Chondrocyte (in vitro differentiated cells): ENCODE measurements around the gene CMIP. TPM values are rescaled to one million over a fixed set of nuclear protein-coding genes. Genes with fewer than 3 reads are reported as not detected.
A peak's percentile ranks its signal among the peaks of the same experiment; 100 is the strongest.

Experiments
- DNase-seq: peaks from one replicate; pipeline ENCODE4 v3.0.0; 2021; ENCODE audit warnings: mixed read lengths, low spot score
- H3K27ac Mint-ChIP-seq: one replicate; pipeline ENCODE4 v1.8.0; 2021; ENCODE audit warnings: mild to moderate bottlenecking, moderate library complexity, mixed read lengths; ENCODE audit not compliant: unreplicated experiment
- H3K27me3 Mint-ChIP-seq: 2 replicates; pipeline ENCODE4 v1.8.0; 2021; ENCODE audit warnings: low read depth, mixed read lengths
- H3K36me3 Mint-ChIP-seq: 2 replicates; pipeline ENCODE4 v1.8.0; 2021; ENCODE audit warnings: low read depth, mixed read lengths
- H3K4me1 Mint-ChIP-seq: 2 replicates; pipeline ENCODE4 v1.8.0; 2021; ENCODE audit warnings: low read depth, mild to moderate bottlenecking, mixed read lengths
- H3K4me3 Mint-ChIP-seq: one replicate; pipeline ENCODE4 v1.8.0; 2021; ENCODE audit warnings: mild to moderate bottlenecking, moderate library complexity, mixed read lengths; ENCODE audit not compliant: unreplicated experiment
- H3K9me3 Mint-ChIP-seq: 2 replicates; pipeline ENCODE4 v1.8.0; 2021; ENCODE audit warnings: low read depth, mixed read lengths
- CTCF ChIP-seq: fragments of 200-600 bp; sonication (generic); IDR thresholded peaks from 2 replicates; pipeline ENCODE4 v1.5.0; 2021; ENCODE audit warnings: antibody characterized with exemption, mild to moderate bottlenecking, moderate library complexity
- total RNA-seq: library from RNA; stranded (reverse); gene quantifications from 3 replicates; pipeline ENCODE4 v1.2.1, GENCODE V29; 2021

The CMIP gene
- total RNA-seq, 1 donor from 2014 or later, result 62.9 TPM

DNA sequence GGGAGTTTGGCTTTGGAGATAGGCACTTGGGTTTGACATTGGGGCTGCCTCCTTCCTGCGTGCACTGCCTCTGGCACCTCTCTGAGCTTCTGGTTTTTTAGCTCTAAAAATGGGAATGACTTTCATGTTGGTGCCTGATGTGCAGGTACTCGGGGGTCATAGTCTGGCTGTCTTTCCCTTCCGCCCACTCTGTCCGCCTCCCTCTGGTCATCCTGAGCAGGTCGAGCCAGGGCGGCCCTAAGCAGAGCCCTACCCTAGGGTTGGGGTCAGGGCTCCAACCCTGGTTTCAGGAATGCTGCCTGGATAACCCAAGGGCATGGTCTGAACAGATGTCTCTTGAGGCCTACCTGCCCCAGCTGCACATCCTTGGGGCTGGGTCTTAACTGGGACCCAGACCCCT is 64.8 kb downstream of the CMIP start:
- peaks cover 33% of the 10 kb centered on the region for H3K4me1 Mint-ChIP-seq
- H3K27me3 Mint-ChIP-seq, result no peaks in the 10 kb centered on the region
- peaks cover 2% of the 10 kb centered on the region for H3K36me3 Mint-ChIP-seq
- no peak overlapping the region for H3K27ac Mint-ChIP-seq
- peak; percentile 53 for DNase-seq
- peaks cover 5% of the 10 kb centered on the region for H3K9me3 Mint-ChIP-seq
- no peak overlapping the region for H3K4me3 Mint-ChIP-seq
- TF ChIP-seq CTCF, result no peak

DNA sequence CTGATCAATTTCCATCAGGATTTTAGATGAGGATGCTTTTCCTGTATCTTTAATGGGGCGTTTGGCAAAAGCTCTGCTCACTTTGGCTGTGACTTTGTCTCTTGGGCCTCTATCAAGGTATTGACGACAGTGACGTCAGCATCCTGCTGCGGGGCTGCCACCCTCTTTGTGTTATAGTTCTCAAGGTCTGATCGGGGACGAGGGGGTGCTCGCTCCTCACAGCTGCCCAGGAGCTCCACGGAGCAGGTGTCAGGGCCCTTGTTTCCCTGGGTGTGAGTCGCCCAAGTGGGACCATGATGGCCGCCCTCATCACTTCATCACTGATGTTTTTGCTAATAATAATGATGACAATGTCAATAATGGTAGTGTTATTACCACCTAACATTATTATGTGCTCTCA is 65.4 kb downstream of the CMIP start:
- H3K4me1 Mint-ChIP-seq, result peaks cover 35% of the 10 kb centered on the region
- H3K27ac Mint-ChIP-seq, result no peak overlapping the region
- no peak for TF ChIP-seq CTCF

GRCh38 chr16:81511371-81511770 is 66.8 kb downstream of the CMIP start:
- Mint-ChIP-seq H3K36me3 (peaks cover 2% of the 10 kb centered on the region), H3K9me3 (peaks cover 5% of the 10 kb centered on the region), H3K4me1 (peaks cover 37% of the 10 kb centered on the region), H3K4me3 (no peak overlapping the region), H3K27me3 (no peaks in the 10 kb centered on the region), H3K27ac (peak overlapping the region; percentile 83)
- TF ChIP-seq CTCF, result no peak
- DNase-seq, result peak; percentile 13

More for the DNA sequence above, 65.4 kb downstream of the CMIP start:
- DNase-seq, result peak; percentile 63
- Mint-ChIP-seq H3K27me3 (no peaks in the 10 kb centered on the region), H3K36me3 (peaks cover 2% of the 10 kb centered on the region), H3K9me3 (peaks cover 5% of the 10 kb centered on the region), H3K4me3 (no peak overlapping the region)

DNA sequence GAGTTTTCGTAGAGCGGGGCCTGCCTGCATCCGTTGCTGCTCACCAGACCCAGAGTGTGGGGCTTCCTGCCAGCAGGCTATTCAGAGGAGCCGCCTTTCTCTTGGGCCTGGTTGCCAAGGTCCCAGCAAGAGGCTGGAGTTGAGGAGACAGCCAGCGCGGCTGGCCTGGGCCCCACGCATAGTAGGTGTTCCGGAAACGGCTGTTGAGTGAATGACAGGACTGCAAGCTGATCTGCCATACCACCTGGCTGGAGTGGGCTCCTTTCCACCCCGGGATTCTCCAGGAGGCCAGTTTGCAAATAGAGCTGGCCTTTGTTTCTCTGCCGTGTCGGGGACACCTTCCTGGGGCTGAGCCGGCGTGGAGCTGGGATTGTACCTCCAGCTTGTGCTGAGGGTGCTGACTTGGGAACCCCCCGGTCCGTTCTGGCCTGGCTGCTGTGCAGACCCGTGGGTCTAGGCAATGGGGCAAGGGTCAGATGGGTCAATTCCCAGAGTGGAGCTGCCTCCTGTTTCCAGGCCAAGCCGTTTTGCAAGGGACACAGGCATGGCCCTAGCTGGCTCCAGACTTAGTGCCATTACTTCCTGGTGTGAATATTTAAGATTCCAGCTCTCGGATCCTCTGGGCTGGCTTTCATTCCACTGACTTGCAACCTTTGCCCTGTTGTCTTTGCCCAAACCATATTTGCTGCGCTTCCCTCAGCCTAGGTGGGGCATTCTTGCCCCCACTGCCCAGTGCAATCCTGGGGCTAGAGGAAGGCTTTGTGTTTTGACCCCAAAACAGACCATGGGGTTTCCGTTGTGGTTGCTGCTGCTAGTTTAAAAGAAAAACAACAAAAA is 68.8 kb downstream of the CMIP start:
- peaks cover 2% of the 10 kb centered on the region for H3K36me3 Mint-ChIP-seq
- TF ChIP-seq CTCF, result no peak
- H3K27ac Mint-ChIP-seq, result peak overlapping the region; percentile 83
- no peak overlapping the region for H3K4me3 Mint-ChIP-seq
- peak; percentile 87 for DNase-seq
- peaks cover 47% of the 10 kb centered on the region for H3K4me1 Mint-ChIP-seq
- no peaks in the 10 kb centered on the region for H3K27me3 Mint-ChIP-seq
- peaks cover 5% of the 10 kb centered on the region for H3K9me3 Mint-ChIP-seq

- DNase-seq, result no peak
- Mint-ChIP-seq H3K36me3 (peaks cover 2% of the 10 kb centered on the region), H3K27ac (peak overlapping the region; percentile 83), H3K4me3 (no peak overlapping the region), H3K27me3 (no peaks in the 10 kb centered on the region), H3K9me3 (peaks cover 5% of the 10 kb centered on the region), H3K4me1 (peaks cover 46% of the 10 kb centered on the region)
- TF ChIP-seq CTCF, result no peak
These were observed 69.5 kb downstream of the CMIP start for GRCh38 chr16:81514041-81514559.
